TTC549 (cell line): ENCODE measurements around the gene EML6.

Experiments
- FAIRE-seq: peaks from 2 replicates; lab custom pipeline; 2012; peaks lifted over from hg19 to GRCh38; lab: Jason Lieb, UNC

Gene EML6

GRCh38 chr2:54949431-54949830 is 226.0 kb downstream of the EML6 start:
- no peak for FAIRE-seq

- FAIRE-seq, result no peak
Observed at GRCh38 chr2:54950811-54951210, 227.3 kb downstream of the EML6 start.

- no peak for FAIRE-seq
Observed at GRCh38 chr2:54952425-54952824, 229.0 kb downstream of the EML6 start.

- FAIRE-seq, result no peak
Observed at GRCh38 chr2:54952978-54953456, 229.6 kb downstream of the EML6 start.

- FAIRE-seq, result no peak
Observed at GRCh38 chr2:54954158-54954557, 230.7 kb downstream of the EML6 start.

GRCh38 chr2:54954705-54955357 is 231.4 kb downstream of the EML6 start:
- no peak for FAIRE-seq

- no peak for FAIRE-seq
Observed at GRCh38 chr2:54955358-54956110, 232.1 kb downstream of the EML6 start.

- no peak for FAIRE-seq
Observed at GRCh38 chr2:54956111-54956627, 232.7 kb downstream of the EML6 start.

GRCh38 chr2:54957321-54957999 is 234.0 kb downstream of the EML6 start:
- no peak for FAIRE-seq

GRCh38 chr2:54958717-54959371 is 235.4 kb downstream of the EML6 start:
- FAIRE-seq, result no peak

GRCh38 chr2:54960164-54960563 is 236.7 kb downstream of the EML6 start:
- no peak for FAIRE-seq

- no peak for FAIRE-seq
Observed at GRCh38 chr2:54962511-54962910, 239.0 kb downstream of the EML6 start.

GRCh38 chr2:54962935-54963440 is 239.5 kb downstream of the EML6 start:
- FAIRE-seq, result no peak

- no peak for FAIRE-seq
Observed at GRCh38 chr2:54963476-54963875, 240.0 kb downstream of the EML6 start.

- no peak for FAIRE-seq
Observed at GRCh38 chr2:54964271-54964670, 240.8 kb downstream of the EML6 start.

GRCh38 chr2:54964816-54965215 is 241.4 kb downstream of the EML6 start:
- no peak for FAIRE-seq

- no peak for FAIRE-seq
Observed at GRCh38 chr2:54965425-54965824, 242.0 kb downstream of the EML6 start.

- no peak for FAIRE-seq
Observed at GRCh38 chr2:54966165-54966832, 242.8 kb downstream of the EML6 start.

- no peak for FAIRE-seq
Observed at GRCh38 chr2:54966837-54967236, 243.4 kb downstream of the EML6 start.

- FAIRE-seq, result no peak
Observed at GRCh38 chr2:54967269-54967668, 243.8 kb downstream of the EML6 start.

GRCh38 chr2:54967759-54968365 is 244.4 kb downstream of the EML6 start:
- no peak for FAIRE-seq
